K562 (cell line): ENCODE measurements around the gene AGAP3.

Experiments used
- CTCF ChIP-seq, 3 experiments: IDR thresholded peaks in 2 of 3; conservative IDR thresholded peaks in 1 of 3; 2 replicates each; pipeline ENCODE4 v1.5.1; 2011 to 2012; ENCODE audit warnings: low read length in 3 of 3, mild to moderate bottlenecking in 3 of 3, control low read depth in 2 of 3, improper control_type of control experiment in 1 of 3, inconsistent platforms in 1 of 3, low read depth in 1 of 3, mixed read lengths in 1 of 3, moderate library complexity in 1 of 3; ENCODE audit not compliant: insufficient read depth in 2 of 3
- ELK1 ChIP-seq: sonication (generic); formaldehyde crosslinking; IDR thresholded peaks from 2 replicates; pipeline ENCODE4 v1.8.1; 2022; ENCODE audit warnings: missing genetic modification reagents
- FOXK2 ChIP-seq, 2 experiments: fragments of 450-650 bp; IDR thresholded peaks in 1 of 2; conservative IDR thresholded peaks in 1 of 2; 2 replicates each; pipeline ENCODE4 v1.6.1; 2016; ENCODE audit warnings: low read depth in 2 of 2, mild to moderate bottlenecking in 1 of 2
- MAX ChIP-seq: sonication (generic); formaldehyde crosslinking; IDR thresholded peaks from 2 replicates; pipeline ENCODE4 v1.9.0; 2022; ENCODE audit warnings: mild to moderate bottlenecking, missing genetic modification reagents
- MBD2 ChIP-seq: sonication (generic); IDR thresholded peaks from 2 replicates; pipeline ENCODE4 v1.6.1; 2016; ENCODE audit warnings: low read depth, borderline replicate concordance
- POLR2A ChIP-seq: fragments of 450-650 bp; conservative IDR thresholded peaks from 2 replicates; pipeline ENCODE4 v1.6.1; 2016
- TAL1 ChIP-seq: fragments of 450-650 bp; IDR thresholded peaks from 2 replicates; pipeline ENCODE4 v1.6.1; 2016; ENCODE audit warnings: mild to moderate bottlenecking
- ZNF311 ChIP-seq: fragments of 250-450 bp; sonication (Bioruptor Pico); IDR thresholded peaks from 2 replicates; pipeline ENCODE4 v1.4.0; 2020; ENCODE audit warnings: mild to moderate bottlenecking, moderate library complexity
- ZNF589 ChIP-seq: fragments of 200-800 bp; sonication (Bioruptor generic); IDR thresholded peaks from 2 replicates; pipeline ENCODE4 v1.6.1; 2016; ENCODE audit warnings: low read depth, missing genetic modification characterization, missing compliant biosample characterization
- TF ChIP-seq, protein P1 (sequence below): fragments of 450-650 bp; conservative IDR thresholded peaks from 2 replicates; pipeline ENCODE4 v1.6.1; 2016; ENCODE audit warnings: missing genetic modification characterization, low read depth, mild to moderate bottlenecking, control low read depth, missing compliant biosample characterization

DNA sequence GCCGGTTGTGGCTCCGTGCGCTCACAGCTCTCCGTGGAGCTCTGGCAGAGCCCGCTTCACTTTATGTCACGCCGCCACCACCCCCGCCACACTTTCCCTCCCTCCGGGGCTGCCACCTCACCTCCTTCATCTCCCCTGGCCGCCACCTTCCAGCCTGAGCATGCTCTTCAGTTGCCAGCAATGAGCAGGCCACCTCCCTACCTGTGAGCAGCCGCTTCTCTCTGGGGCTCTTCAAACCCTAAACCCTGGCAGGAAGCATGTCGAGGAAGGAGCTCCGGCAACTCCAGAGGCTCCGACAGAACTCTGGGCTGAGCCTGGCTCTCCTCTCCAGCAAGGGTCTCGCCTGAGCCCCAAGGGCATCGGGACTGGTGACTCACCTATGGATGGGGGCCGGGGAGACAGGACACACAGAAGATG, 44.5 kb downstream of the AGAP3 start:
- TF ChIP-seq CTCF (IDR thresholded peaks at IDR 0.05 in 2 of 3, conservative IDR thresholded peaks at IDR 0.05 in 1 of 3; ENCODE audit: insufficient read depth in 2 of 3, low read depth in 1 of 3, low read length in 3 of 3) (no peak), FOXK2 (conservative IDR thresholded peaks at IDR 0.05 in 1 of 2, IDR thresholded peaks at IDR 0.05 in 1 of 2; ENCODE audit: low read depth in 2 of 2) (no peak), ELK1 (no peak), POLR2A (no peak), ZNF311 (no peak), ZNF589 (no peak), MBD2 (no peak), TAL1 (no peak), MAX (no peak)
- TF ChIP-seq, protein P1, sequence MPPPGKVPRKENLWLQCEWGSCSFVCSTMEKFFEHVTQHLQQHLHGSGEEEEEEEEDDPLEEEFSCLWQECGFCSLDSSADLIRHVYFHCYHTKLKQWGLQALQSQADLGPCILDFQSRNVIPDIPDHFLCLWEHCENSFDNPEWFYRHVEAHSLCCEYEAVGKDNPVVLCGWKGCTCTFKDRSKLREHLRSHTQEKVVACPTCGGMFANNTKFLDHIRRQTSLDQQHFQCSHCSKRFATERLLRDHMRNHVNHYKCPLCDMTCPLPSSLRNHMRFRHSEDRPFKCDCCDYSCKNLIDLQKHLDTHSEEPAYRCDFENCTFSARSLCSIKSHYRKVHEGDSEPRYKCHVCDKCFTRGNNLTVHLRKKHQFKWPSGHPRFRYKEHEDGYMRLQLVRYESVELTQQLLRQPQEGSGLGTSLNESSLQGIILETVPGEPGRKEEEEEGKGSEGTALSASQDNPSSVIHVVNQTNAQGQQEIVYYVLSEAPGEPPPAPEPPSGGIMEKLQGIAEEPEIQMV: no peak
